AG04450 (cell line): Measurements from ENCODE around the gene NKAIN2. TPM values are rescaled to one million over a fixed set of nuclear protein-coding genes. Genes with fewer than 3 reads are reported as not detected.
"Not testable (repeated sequence)": the region's sequence is repeated elsewhere in the genome, so short reads cannot be mapped to it uniquely, and the experiment has no call there.

ENCODE experiments used
- CTCF ChIA-PET: fragments of 300-600, 350-600 bp; formaldehyde crosslinking; extraction: SDS; loops from one replicate; lab custom pipeline; 2022; ENCODE audit warnings: antibody characterized with exemption, inconsistent platforms; lab: Charles Lee
- POLR2A ChIA-PET: fragments of 350-600 bp; formaldehyde crosslinking; extraction: SDS; loops from one replicate; lab custom pipeline; 2021; ENCODE audit warnings: antibody characterized with exemption, inconsistent platforms; lab: Yijun Ruan, JAX
- DNase-seq: peaks from one replicate; pipeline ENCODE4 v3.0.0-alpha.2; 2011; ENCODE audit warnings: low read depth, low spot score
- H3K27ac ChIP-seq: one replicate; pipeline ENCODE4 v1.5.1; 2012; ENCODE audit warnings: low read depth, low read length, control low read depth
- H3K27me3 ChIP-seq: one replicate; pipeline ENCODE4 v1.6.0; 2012; ENCODE audit warnings: low read length; ENCODE audit not compliant: control insufficient read depth, insufficient read depth
- H3K4me3 ChIP-seq: 2 replicates; pipeline ENCODE4 v1.5.1; 2011; ENCODE audit warnings: mild to moderate bottlenecking, low read depth, low read length, control low read depth
- H3K9me3 ChIP-seq: 2 replicates; pipeline ENCODE4 v1.5.1; 2012; ENCODE audit warnings: low read length; ENCODE audit not compliant: control insufficient read depth, insufficient read depth
- CTCF ChIP-seq: IDR thresholded peaks from 2 replicates; pipeline ENCODE4 v1.5.1; 2011; ENCODE audit warnings: low read depth, low read length, control low read depth, inconsistent platforms
- polyA plus RNA-seq: library from polyadenylated mRNA; depleted of rRNA; stranded (reverse); fragments of >200 nt; gene quantifications from 2 replicates; pipeline ENCODE4 v1.2.3, GENCODE V29; 2011

NKAIN2 gene
- polyA plus RNA-seq, 1 experiment, result not detected

- no peak for TF ChIP-seq CTCF
- ChIA-PET CTCF (no interaction called here), POLR2A (no interaction called here)
- no peaks in the 10 kb centered on the region for H3K9me3 ChIP-seq
- no peak overlapping the region for H3K27ac ChIP-seq
- DNase-seq, result no peak
- H3K4me3 ChIP-seq, result no peak overlapping the region
- H3K27me3 ChIP-seq, result no peaks in the 10 kb centered on the region
These were observed 100.6 kb downstream of the NKAIN2 start for GRCh38 chr6:123904228-123904627.

GRCh38 chr6:123908797-123909196 is 105.1 kb downstream of the NKAIN2 start:
- no peaks in the 10 kb centered on the region for H3K9me3 ChIP-seq
- no peak for TF ChIP-seq CTCF
- ChIA-PET POLR2A (no interaction called here), CTCF (no interaction called here)
- H3K4me3 ChIP-seq, result no peak overlapping the region
- no peaks in the 10 kb centered on the region for H3K27me3 ChIP-seq
- DNase-seq, result no peak
- H3K27ac ChIP-seq, result no peak overlapping the region

- H3K9me3 ChIP-seq, result no peaks in the 10 kb centered on the region
- TF ChIP-seq CTCF, result no peak
- H3K27me3 ChIP-seq, result no peaks in the 10 kb centered on the region
- CTCF ChIA-PET, result no interaction called here
- no peak for DNase-seq
- POLR2A ChIA-PET, result no interaction called here
- no peak overlapping the region for H3K4me3 ChIP-seq
- no peak overlapping the region for H3K27ac ChIP-seq
These were observed 106.3 kb downstream of the NKAIN2 start for GRCh38 chr6:123909989-123910388.

- no peaks in the 10 kb centered on the region for H3K9me3 ChIP-seq
- H3K27me3 ChIP-seq, result no peaks in the 10 kb centered on the region
- ChIA-PET POLR2A (no interaction called here), CTCF (interaction anchor here (3.1 kb wide), 1 partner anchor 111 kb away, joined by 11 read pairs; no protein-coding TSS in a partner anchor)
- no peak overlapping the region for H3K27ac ChIP-seq
- DNase-seq, result no peak
- H3K4me3 ChIP-seq, result no peak overlapping the region
- TF ChIP-seq CTCF, result no peak
These were observed 110.2 kb downstream of the NKAIN2 start for GRCh38 chr6:123913863-123914262.

GRCh38 chr6:123923379-123923778 is 119.7 kb downstream of the NKAIN2 start:
- H3K27me3 ChIP-seq, CTCF ChIA-PET, DNase-seq, H3K9me3 ChIP-seq, H3K27ac ChIP-seq, H3K4me3 ChIP-seq: not testable (repeated sequence)
- POLR2A ChIA-PET, result interaction anchor here (0.6 kb wide), 1 partner anchor 17 kb away, joined by 3 read pairs; no protein-coding TSS in a partner anchor
